HCT116 (cell line): ENCODE data around the gene GALNT6.

Source experiments
- REST ChIP-seq: IDR thresholded peaks from 2 replicates; pipeline ENCODE4 v1.6.1; 2012; ENCODE audit warnings: low read depth
- YY1 ChIP-seq: IDR thresholded peaks from 2 replicates; pipeline ENCODE4 v1.6.1; 2011; ENCODE audit warnings: low read length, low read depth, moderate library complexity, mild to moderate bottlenecking; ENCODE audit not compliant: insufficient replicate concordance; ENCODE audit errors: extremely low read depth

GRCh38 chr12:51326698-51327439, 64.3 kb downstream of the GALNT6 start:
- no peak for TF ChIP-seq YY1
- TF ChIP-seq REST: no peak
